Smooth muscle cell of the brain vasculature (primary cell): ENCODE data around the gene PAK4.
"Not testable (repeated sequence)": the region's sequence is repeated elsewhere in the genome, so short reads cannot be mapped to it uniquely, and the experiment has no call there.

Experiments used
- DNase-seq: peaks from one replicate; pipeline ENCODE4 v3.0.0-alpha.2; 2012; ENCODE audit warnings: low read depth, low spot score

PAK4 gene

GRCh38 chr19:39207293-39207836 lies 81.8 kb downstream of the PAK4 start:
- DNase-seq = no peak

GRCh38 chr19:39208175-39208795 lies 82.7 kb downstream of the PAK4 start:
- DNase-seq = no peak

GRCh38 chr19:39209196-39209595 lies 83.6 kb downstream of the PAK4 start:
- no peak for DNase-seq

- DNase-seq = no peak
Measured at GRCh38 chr19:39211731-39212374, 86.3 kb downstream of the PAK4 start.

GRCh38 chr19:39212375-39212742 lies 86.8 kb downstream of the PAK4 start:
- no peak for DNase-seq

- DNase-seq = not testable (repeated sequence)
Measured at GRCh38 chr19:39215323-39215722, 89.7 kb downstream of the PAK4 start.

- no peak for DNase-seq
Measured at GRCh38 chr19:39217094-39217493, 91.5 kb downstream of the PAK4 start.

GRCh38 chr19:39218230-39219007 lies 92.8 kb downstream of the PAK4 start:
- DNase-seq = no peak

GRCh38 chr19:39219108-39219507 lies 93.5 kb downstream of the PAK4 start:
- not testable (repeated sequence) for DNase-seq

GRCh38 chr19:39223703-39224279 lies 98.2 kb downstream of the PAK4 start:
- DNase-seq = no peak

- DNase-seq = no peak
Measured at GRCh38 chr19:39224910-39225309, 99.3 kb downstream of the PAK4 start.
